Cerebellar nuclear complex (tissue), 1 donor: ENCODE data around the gene SH3GLB2.

Experiments
- DNase-seq, 2 experiments: peaks; one replicate each; lab custom pipeline; 2025; lab: John Stamatoyannopoulos, UW

The SH3GLB2 gene

DNA sequence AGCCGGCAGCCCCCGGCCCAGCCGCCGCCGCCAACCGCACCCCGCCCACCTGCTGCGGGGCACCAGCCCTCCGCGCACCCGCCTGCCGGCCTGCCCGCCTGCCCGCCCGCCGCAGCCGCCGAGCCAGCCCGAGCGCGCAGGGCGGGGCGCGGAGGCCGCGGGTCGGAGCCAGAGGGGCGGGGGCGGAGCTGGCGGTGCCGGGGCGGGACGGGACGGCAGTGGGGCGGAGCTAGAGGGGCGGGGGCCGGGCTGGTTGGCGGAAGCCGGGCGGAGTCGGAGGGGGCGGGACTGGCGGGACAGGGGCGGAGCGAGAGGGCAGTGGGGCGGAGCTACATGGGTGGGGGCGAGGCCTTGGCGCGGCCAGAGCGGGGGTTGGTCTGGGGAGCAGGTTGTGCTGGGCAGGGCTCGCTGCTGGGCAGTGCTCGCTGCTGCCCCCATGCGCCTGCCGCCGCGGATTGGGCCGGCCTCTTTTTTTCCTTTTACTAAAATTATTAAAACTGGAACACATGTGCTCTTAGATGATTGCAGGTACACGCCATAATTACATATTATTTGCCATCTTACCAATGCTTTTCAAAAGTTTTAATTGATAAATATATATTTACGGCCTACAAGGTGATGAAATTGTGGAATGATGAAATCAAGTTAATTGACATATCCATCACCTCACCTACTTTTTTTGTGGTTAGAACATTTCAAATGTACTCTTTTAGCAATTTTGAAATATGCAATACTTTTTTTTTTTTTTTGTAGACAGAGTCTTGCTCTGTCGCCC is at the start of gene SH3GLB2:
Gene SH3GLB2, minus strand, starts transcription at position 140 of the 775 bp plus-strand sequence. CDS start 177 bp downstream, outside the sequence.
- peak; percentile 91 to 93 for DNase-seq

DNA sequence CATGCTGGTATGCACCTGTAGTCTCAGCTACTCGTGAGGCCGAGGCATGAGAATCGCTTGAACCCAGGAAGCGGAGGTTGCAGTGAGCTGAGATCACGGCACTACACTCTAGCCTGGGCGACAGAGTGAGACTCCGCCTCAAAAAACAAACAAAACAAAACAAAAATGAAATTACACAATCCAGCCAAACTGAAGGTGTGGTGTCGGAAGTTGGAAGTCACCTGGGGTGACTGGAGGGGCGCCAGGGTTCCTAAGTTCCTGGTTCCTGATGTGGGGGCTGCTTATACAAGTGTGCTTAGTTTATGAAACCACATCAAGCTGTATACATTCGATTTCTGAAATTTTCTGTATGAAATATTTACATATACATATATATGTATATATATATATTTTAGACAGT is 49.1 kb upstream of the SH3GLB2 start:
- no peak for DNase-seq

DNA sequence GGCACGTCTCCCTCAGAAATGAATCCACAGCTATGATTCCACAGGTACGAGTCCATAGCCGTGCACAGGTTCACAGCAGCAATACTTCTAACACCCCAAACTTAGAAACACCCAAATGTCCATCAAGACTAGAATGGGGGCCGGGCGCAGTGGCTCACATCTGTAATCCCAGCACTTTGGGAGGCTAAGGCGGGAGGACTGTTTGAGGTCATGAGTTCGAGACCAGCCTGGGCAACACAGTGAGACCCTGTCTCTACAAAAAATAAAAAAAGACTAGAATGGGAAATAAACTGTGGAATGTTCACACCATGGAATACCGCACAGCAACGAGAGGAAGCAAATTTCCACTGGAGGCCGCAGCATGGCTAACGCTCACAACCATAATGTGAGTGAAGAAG is 48.5 kb upstream of the SH3GLB2 start:
- no peak for DNase-seq

DNA sequence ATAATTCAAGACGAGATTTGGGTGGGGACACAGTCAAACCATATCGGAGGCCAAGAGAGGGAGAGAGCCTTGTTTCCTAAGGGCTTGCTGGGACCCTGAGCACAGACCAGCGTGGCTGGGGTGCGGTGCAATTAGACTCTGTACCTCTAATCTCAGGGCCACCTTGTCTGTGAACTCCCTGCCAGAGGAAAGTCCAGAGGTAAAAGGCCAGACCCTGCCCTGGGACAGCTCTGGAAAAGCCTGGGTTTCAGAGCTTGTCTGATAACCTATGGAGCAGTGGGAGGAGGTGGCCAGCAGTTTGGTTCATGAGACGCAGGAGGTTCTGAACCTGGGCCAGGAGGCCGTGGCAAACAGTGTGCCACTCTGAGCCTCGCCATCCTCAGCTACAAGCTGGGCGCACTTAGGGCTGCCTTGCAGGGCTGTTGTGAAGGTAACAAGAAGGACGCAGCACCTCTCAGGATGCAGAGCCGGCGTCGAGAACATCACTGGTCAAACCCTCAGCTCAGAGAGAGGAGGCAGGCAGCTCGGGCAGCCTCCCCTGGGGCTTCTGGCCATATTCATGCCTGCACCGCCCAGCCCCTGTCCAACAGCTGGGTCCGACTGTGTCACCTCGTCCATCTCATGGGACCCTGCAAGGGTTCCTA is 48.0 kb upstream of the SH3GLB2 start:
- no peak for DNase-seq

DNA sequence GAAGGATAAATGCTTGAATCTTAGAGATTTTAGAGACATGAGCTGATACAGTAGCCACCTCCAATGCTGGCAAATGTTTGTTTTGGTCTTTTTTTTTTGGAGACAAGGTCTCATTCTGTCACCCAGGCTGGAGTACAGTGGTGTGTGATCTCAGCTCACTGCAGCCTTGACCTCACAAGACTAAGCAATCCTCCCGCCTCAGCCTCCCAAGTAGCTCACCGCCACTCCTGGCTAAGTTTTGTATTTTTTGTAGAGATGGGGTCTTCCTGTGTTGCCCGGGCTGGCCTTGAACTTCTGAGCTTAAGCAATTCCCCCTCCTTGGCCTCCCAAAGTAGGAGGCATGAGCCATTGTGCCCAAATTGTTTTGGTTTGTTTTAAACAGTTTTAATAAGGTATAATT is 46.0 kb upstream of the SH3GLB2 start:
- DNase-seq: no peak

DNA sequence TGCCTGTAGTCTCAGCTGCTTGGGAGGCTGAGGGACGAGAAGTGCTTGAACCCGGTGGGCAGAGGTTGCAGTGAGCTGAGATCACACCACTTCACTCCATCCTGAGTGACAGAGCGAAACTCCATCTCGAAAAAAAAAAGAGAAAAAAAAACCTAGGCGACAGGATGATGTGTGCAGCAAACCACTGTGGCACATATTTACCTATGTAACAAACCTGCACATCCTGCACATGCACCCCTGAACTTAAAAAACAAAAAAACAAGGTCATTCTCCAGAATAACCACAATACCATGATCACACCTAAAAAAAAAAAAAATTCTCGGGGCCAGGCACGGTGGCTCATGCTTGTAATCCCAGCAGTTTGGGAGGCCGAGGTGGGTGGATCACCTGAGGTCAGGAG is 45.3 kb upstream of the SH3GLB2 start:
- DNase-seq: no peak

DNA sequence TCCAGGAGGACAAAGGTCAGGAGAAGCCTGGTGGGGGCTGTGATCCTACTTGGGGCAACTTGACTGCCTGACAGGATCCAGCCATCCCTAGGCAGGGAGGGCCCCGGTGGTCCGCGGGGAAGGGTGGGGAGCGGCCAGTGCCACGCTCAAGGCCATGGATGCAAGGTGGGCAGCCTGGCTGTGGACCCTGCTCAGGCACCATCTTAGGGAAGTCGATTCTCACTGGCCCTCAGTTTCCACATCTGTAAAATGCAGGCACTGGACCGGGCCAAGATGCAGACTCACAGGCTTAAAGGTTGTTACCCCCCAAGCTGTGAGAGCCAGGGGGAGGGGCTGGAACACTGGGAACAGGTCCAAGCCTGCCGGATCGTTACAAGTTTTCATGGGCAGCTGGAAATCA is 44.0 kb upstream of the SH3GLB2 start:
- no peak for DNase-seq

DNA sequence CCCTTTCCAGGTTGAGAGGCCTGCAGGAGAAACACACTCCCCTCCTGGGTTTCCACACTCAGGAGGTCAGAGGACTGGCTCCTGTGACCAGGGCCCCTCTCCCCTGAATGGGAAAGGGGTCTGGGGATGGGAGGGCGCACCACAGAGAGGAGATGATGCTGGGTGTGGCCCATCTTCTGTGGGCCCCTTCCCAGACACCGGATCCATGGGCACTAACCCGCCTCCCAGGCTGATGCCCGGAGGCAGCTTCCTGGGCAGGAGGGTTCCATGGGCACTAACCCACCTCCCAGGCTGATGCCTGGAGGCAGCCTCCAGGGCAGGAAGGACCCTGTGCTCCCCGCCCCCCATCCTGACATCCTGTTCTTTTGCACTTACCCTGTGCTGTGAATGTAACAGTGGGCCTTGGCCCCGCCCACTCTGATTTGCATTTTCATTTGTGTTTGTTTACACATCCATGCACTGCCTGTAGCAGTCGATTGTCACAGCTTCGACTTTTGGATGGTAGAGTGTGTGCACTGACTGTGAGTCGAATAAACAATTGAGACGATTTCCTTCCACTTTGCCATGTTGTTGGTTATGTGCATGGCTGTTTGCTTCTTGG is 43.5 kb upstream of the SH3GLB2 start:
- no peak for DNase-seq

DNA sequence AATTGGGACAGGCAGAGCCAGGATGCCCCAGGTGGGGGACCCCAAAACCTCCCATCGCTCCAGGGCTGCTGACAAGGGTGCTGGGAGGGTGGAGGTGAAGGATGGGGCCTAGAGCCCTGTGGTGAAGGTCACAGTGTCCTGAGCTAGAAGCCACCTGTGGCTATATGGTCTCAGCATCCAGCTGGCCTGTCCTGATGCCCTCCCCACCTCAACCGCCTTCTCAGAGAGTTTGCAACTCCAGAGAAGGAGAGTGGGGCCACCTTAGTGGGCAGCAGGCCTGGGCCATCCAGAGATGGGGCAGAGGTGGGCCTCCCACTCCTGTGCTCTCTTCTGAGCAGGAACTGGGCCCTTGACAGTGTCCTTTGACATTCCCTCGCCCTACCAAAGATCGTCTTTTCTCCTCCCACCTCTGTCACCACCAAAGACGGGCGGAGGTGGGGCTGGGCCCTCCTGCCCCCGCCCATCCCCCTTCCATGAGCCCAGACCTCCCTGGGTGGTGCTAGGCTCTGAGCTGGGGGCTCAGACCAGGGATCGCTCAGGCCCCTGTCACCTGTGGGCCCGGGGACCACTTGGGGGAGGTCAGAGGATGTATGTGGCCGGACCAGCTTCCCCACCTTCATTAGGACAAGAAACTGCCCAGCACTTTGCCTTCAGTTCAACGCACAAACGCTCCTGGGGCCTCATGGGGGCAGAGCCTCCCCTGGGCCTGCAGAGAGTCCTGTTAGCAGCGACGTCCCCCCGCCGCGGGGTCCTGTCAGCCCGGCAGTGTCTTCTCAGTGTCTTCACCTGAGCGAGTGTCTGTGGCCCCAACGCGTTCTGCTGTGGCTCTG is 42.8 kb upstream of the SH3GLB2 start:
- DNase-seq: no peak

DNA sequence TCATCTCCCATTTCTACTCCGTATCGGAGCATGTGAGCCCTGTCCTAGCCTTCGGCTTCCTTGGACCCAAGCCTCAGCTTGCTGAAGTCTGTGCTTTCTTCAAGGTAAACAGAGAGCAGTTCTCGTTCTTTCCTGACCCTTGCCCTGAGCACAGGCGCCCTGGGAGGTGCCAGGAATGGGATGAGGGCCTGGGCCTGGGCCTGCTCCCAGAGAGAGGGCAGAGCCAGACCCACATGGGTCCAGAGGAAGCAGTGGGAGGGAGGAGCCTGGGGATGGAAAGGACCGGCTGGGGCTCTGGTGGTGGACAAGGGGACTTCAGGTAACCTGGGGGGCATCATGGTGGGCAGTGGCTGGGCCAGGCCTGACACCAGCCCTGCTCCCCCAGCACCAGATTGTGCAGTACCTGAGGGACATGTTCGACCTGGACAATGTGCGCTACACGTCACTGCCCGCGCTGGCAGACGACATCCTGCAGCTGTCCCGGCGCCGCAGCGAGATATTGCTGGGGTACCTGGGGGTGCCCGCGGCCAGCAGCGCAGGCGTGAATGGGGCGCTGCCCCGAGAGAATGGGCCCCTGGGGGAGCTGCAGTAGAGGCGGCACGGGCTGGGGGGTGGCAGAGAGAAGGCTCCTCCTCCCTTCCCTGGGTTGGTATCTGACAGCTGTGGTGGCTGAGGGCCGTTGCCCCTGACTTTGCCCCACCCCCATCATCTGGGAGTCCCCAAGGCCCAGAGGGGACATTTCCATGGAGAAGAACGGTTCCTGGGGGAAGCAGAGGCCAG is 41.9 kb upstream of the SH3GLB2 start:
- no peak for DNase-seq

DNA sequence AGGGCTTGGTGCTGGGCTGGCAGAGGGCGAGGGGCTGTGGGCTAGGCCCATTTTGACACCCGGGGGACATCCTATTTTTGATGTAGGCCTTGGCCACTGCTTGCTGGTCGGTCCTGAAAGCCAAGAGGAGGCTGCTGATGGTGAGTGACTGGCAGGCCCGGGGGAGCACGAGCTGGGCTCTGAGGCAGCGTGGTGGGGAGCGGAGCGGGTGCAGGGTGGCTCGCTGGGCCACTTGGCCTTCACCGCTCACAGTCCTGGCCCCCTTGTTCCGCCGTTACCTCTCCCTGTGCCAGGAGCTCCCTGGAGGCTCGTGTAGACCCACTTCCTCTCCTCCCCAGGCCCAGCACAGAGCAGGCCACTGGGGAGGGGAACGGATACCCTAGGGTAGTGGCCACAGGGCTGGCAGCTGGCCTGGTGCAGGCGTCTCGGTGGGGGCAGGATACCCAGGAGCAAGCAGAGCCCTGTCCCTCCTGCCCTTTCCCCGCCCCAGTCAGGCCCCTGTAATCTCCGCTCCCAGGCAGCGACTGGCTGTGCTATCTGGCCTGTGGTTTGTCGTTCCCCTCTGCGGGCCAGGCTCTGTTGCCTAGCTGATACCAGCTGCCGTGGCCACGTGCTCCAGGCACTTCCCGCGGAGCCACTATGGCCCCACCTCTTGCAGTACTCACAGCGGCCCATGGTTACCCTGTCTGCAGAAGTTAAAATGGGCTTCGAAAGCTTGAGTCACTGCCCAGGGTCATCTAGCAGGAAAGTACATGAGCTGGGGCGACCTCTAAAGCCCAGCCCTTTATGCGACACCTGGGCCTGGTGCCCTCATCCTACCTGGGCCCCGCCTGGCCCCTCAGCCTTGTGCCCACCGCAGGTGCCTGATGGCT is 41.1 kb upstream of the SH3GLB2 start:
- no peak for DNase-seq

DNA sequence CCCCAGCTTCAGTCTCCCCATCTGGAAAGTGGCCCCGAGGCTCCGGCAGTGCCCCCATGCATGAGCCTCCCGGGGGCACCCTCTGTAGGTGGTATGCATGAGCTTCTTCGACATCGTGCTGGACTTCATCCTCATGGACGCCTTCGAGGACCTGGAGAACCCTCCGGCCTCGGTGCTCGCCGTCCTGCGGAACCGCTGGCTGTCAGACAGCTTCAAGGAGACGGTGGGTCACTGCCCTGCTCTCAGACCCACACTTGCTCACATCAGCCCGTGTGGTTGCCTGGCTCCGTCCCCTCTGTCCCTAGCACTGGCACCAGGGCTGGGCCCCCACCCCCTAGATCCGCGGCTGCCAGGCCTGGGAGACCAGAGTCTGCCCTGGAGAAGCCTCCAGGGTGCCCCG is 40.0 kb upstream of the SH3GLB2 start:
- no peak for DNase-seq

DNA sequence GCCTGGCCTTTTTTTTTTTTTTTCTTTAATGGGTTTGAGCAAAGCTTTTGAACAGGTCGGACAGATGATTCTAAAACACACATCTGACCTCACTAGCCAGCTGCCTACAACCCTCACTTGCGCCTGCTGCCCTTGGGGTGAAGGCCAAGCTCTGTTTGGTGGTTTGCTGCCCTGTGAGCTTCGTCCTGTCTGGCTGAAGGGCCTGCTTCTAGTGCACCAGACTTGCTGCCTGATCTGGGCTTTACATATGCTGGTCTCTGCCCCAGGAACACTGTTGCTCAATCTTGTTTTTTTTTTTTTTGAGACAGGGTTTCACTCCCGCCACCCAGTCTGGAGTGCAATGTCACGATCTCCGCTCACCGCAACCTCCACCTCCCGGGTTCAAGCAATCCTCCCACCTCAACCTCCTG is 36.4 kb upstream of the SH3GLB2 start:
- DNase-seq: no peak

DNA sequence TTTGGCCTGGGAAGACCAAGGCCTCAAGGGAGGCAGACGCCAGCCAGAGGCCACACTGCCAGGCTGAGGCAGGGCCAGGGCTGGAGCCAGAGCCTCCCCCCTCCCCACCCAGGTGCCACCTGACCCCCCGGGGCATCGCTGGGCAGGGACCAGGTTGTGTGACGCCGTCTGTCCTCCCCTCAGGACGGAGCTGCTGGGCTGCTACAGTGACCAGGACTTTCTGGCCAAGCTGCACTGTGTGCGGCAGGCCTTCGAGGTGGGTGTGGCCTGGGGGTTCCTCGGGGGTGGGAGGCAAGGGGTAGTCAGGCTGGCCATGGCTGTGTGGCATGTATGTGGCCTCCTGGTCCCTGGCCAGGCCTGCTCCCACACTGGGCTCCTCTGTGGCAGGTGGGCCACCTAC is 34.9 kb upstream of the SH3GLB2 start:
- DNase-seq: no peak

DNA sequence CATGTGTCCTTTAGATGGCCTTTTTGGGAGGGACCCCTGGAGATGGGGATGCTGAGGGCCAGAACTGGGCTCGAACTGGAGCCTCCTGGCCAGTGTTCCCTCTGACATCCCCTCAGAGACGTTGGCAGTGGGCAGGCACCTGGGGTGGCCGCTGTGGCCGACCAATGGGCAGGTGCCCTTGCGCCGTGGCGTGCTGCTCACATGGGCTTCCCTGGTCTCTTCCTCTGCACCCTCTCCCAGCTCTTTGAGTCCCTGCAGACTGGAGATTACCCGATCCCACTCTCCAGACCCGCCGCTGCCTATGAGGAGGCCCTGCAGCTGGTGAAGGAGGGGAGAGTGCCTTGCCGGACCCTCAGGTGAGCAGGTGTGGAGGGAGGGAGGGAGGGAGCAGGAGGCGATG is 32.9 kb upstream of the SH3GLB2 start:
- DNase-seq: no peak

DNA sequence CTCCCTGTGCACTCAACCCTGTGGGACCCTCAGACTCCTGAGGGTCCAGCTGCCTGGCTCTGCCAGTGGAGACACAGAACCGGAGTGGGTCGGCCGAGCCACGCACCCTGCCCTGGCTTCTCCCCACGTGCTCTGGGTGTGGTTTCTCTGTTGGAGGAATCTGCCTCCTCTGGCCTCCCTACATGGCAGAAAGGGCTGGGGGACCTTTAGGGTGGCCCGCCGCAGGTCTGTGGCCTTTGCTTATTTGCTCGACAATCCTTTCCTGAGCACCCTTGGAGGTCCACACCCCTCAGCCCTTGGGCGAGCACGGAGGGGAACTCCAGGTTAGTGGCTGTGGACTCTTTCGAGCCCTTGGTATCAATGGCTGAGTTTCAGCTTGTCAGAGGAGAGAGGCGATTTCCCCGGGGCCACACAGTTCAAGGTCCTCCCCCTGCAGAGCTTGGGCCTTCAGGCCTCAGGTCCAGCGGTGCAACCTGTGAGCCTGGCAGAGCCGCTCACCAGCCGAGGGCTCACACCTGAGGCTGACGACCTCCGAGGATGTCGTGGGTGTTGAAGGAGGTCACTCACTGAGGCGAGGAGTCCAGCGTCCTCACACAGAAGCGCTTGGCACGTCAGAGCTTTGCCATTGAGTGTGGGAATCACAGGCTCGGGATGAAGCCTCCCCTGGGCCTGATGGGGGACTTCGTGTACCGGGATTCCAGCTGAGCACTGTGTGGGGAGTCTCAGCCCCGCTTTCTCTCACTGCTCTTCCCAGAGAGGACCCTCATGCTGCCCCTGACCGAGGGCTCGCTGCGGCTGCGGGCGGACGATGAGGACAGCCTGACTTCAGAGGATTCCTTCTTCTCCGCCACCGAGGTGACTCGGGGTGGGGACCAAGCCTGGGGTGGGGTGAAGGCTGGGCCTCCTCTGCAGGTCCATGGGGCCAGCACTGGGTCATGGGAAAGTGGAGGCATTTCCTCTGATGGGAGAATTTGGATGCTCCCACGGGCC is 32.0 kb upstream of the SH3GLB2 start:
- no peak for DNase-seq

DNA sequence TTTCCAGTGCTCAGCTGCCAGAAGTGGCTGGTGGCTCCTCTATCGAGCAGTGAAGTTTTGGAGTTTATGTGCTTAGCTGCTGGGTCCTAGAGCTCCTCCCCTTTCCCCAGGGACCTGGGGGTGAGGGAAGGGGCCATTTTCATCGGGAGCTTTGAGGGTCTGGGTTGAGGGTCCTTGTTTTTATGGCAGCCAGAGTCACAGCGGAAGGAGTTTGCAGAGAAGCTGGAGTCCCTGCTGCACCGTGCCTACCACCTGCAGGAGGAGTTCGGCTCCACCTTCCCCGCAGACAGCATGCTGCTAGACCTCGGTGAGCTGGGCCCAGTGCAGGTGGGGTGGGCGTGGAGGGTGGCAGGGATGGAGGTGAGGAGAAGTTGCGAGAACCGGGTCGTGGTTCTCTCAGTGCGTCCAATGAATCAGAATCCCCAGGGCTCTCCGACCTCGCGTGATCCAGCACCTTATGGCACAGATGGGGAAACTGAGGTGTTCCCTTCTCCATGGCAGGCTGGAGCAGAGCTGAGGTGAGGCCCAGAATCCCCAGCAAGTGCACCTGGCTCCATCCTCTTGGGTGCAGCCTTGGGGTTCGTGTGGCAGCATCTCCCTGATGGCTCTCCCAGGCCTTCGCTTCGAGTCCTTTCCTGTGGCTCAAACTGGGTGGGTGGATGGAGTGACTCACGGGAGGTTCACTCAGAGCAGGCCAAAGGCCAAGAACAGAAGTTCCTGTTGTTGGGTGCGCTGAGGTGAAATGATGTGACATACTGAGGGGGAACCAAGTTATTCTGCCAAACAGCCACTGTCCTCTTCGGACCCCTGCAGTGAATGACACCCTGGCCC is 31.0 kb upstream of the SH3GLB2 start:
- DNase-seq: no peak

DNA sequence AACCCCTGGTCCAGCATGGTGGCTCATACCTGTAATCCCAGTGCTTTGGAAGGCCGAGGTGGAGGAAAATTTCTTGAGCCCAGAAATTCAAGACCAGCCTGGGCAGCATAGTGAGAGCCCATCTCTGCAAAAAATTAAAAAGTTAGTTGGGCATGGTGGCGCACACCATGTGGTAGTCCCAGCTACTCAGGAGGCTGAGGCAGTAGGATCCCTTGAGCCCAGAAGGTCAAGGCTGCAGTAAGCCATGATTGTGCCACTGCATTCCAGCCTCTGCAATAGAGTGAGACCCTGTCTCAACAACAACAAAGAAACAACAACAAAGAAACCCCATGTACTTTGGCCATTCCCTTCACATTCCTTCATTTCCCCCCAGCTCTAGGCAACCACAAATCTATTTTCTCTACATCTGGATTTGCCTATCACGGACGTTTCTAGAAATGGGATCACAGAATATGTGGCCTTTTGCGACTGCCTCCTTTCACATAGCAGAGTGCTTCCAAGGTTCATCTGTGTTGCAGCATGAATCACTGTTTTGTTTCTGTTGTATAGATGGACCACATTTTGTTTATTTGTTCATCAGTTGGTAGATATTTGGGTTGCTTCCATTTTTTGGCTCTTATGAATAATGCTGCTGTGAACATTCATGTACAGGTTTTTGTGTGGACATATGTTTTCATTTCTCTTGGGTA is 26.2 kb upstream of the SH3GLB2 start:
- no peak for DNase-seq
